Measurements from ENCODE around the gene GLO1. TPM values are rescaled to one million over a fixed set of nuclear protein-coding genes. Genes with fewer than 3 reads are reported as not detected.

The GLO1 gene
- total RNA-seq, result 10 to 100 TPM; 57.2 to 59.5 TPM

DNA sequence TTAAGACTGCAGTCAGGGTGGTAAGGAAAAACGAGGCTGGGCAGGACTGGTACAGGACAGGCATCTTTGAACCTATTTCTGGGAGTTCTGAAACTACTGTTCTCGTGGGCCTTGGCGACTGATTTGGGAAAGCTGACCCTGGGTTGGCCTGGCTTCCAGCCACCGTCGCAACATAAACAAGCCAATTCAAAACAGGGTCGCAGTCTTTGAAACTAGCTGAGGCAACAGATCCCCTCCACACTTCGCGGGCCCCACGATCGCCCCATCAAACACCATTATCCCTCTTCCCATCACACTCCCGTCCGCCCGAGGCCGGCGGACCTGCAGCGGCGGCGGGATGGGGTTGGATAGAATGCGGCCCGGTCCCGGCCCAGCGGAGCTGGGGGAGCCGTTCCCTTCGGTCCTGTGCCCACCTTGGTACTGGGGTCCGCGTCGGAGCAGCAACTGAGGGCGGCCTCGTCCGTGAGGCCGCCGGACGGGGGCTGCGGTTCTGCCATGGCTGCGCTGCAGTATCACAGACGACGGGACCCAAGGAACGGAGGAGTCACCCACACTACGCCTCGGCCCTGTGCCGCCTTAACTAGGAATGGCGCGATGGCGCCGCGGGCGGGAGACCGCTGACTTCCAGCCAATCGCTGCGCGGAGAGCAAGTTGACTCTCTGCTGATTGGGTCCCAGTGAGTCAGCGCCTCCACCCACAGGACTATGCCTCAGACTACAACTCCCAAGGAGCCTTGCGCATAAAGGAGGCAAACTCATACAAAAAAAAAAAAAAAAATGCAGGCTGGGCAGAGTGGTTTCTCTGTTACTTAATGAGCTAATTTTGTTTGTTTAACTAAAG is at the start of gene GLO1:
Gene GLO1 (minus strand): TSS at position 588 of the 840 bp plus-strand sequence. CDS start 91 bp downstream, at position 497.

DNA sequence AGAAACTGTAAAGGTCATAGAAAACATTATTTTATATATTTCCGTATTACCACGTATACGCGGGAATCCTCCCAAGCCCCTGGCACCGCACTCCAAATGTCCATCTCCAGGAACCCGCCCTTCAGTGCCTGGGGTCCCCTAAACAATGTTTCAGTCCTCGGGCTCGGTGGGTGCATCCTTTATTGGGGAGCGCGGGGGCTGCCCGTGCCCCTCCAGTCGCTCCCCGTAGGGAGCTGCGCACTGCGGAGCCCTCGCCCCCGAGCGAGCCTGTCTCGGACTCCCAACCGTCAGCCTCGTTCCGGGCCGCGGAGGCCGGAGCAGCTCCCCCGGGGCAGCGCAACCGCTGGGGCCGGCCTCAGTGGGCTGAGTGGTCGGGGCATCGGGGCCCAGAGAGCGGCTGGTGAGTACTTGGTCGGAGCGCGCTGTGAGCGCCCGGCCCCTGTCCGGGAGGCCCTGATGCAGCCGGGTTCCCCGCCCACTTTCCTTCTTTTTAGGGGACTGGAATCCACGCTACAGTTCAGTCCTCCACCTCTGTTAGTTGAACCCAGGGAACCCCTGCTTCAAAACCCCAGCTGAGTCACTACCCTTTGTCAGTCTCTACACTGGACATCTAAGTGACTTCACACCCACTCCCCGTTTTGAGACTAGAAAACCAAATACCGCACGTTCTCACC is 12.2 kb upstream of the GLO1 start, which contains the start of gene DNAH8:
Gene DNAH8 (plus strand): TSS at position 296 of the 674 bp plus-strand sequence. CDS start 7,499 bp downstream, outside the sequence.

DNA sequence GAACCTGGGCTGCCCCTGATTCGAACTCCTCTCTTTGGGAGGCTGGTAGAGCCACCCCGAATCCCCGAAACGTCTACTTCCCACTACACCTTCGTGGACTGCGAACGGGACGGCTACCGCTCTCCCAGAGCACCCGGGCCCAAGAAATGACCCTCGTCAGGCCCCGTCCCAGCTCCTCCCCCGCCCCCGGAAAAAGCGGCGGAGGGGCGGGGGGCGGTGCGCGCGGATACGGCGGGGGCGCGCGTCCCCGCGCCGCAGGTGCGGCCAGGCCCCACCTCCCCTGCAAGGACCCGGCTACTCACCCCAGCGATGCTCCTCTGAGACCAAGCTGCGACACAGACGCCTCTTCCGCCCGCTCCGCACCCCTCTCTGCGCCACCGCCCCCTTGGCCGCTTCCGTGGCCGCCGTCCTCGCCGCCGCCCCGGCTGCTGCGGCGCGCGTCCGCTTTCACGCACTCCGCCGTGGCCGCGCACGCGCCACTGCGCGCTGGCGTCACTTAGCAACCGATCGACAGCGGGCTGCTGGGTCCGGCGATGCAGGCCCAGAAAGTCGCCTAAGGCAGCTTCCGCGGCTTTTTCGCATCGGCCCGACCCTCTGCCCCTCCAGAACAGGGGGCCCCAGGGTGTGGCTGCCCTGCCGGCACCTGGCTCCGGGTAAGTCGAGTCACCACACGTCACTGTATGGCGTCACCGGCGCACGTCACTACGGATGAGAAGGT is 63.3 kb downstream of the GLO1 start, which contains the start of gene BTBD9:
Gene BTBD9 (minus strand): TSS at position 432 of the 718 bp plus-strand sequence.

Other genes with a start within 250 kb of the GLO1 start
- 10 to 100 TPM; 13.6 to 15.7 TPM for gene BTBD9, start 63.2 kb downstream of the GLO1 start, total RNA-seq
- gene DNAH8, start 12.2 kb upstream of the GLO1 start, total RNA-seq, result under 1 TPM in 1 of 2 experiments, not detected in 1; 0.03 TPM